Vagina (tissue), 2 donors: ENCODE data around the gene XIST. TPM values are rescaled to one million over a fixed set of nuclear protein-coding genes. Genes with fewer than 3 reads are reported as not detected.

ENCODE experiments used
- DNase-seq, 2 donors: peaks; one replicate each; pipeline ENCODE4 v3.0.0-alpha.2; 2017; ENCODE audit errors: extremely low spot score in 2 of 2
- H3K27ac ChIP-seq: fragments of 200-600 bp; sonication (generic); one replicate; pipeline ENCODE4 v1.5.1; 2019
- H3K27me3 ChIP-seq: fragments of 200-600 bp; sonication (generic); one replicate; pipeline ENCODE4 v1.5.1; 2019
- H3K36me3 ChIP-seq, 2 donors: fragments of 200-600 bp; sonication (generic); one replicate each; pipeline ENCODE4 v1.5.1; 2017 to 2019
- H3K4me1 ChIP-seq: fragments of 200-600 bp; sonication (generic); one replicate; pipeline ENCODE4 v1.5.1; 2019
- H3K4me3 ChIP-seq, 2 donors: fragments of 200-600 bp; sonication (generic); 1 replicate in 1 of 2; 2 replicates in 1 of 2; pipeline ENCODE4 v1.5.1; 2016 to 2019
- H3K9me3 ChIP-seq: fragments of 200-600 bp; sonication (generic); one replicate; pipeline ENCODE4 v1.5.1; 2019
- POLR2A ChIP-seq, 2 donors: fragments of 450-650 bp; IDR thresholded peaks; one replicate each; pipeline ENCODE4 v1.6.1; 2017; ENCODE audit warnings: antibody characterized with exemption in 2 of 2, mild to moderate bottlenecking in 2 of 2, moderate library complexity in 2 of 2
- POLR2AphosphoS5 ChIP-seq, 2 donors: sonication (generic); formaldehyde crosslinking; IDR thresholded peaks; one replicate each; pipeline ENCODE4 v1.9.0; 2017; ENCODE audit warnings: antibody characterized with exemption in 2 of 2, mild to moderate bottlenecking in 2 of 2, low read depth in 1 of 2; ENCODE audit not compliant: insufficient read depth in 1 of 2
- intact Hi-C: fragments of 100-400 bp; cut with DNase I; formaldehyde crosslinking; loops from one replicate; pipeline ENCODE4 v1.15.1; 2023
- total RNA-seq: library from RNA; depleted of rRNA; stranded (reverse); fragments of >200 nt; gene quantifications from one replicate; pipeline ENCODE4 v1.2.3, GENCODE V29; 2016
- TF ChIP-seq, protein P1 (sequence below), 3 experiments: fragments of 450-650 bp in 2 of 3; fragments of 200-600 bp in 1 of 3; sonication (generic) in 1 of 3; IDR thresholded peaks; one replicate each; pipeline ENCODE4 v1.5.1; 2017 to 2019; ENCODE audit warnings: antibody characterized with exemption in 3 of 3, mild to moderate bottlenecking in 2 of 3, moderate library complexity in 2 of 3

XIST gene
- total RNA-seq, 1 donor from 2014 or later, result 328 TPM

DNA sequence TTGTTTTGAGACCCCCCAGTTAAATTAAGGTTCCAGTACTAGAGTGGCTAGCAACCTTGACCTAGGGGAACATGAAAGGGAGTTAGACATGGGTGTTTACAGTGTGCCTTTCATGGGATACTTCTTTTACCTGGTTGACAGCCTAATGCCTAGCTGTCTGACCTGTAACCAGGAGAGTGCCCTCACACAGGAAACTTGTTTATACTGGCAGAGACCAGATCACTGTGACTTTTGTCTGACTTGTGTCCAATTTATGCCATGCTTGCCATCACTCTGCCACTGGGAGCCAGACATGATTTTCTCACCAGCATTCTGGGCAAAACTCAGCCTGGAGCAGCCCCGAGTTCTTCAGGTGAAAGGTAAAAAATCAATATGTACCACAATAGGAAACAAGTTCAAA lies 16.4 kb upstream of the XIST start:
- Histone ChIP-seq H3K36me3 (no peaks in the 10 kb centered on the region), H3K27me3 (no peaks in the 10 kb centered on the region), H3K9me3 (no peaks in the 10 kb centered on the region), H3K4me1 (no peaks in the 10 kb centered on the region), H3K27ac (no peak overlapping the region), H3K4me3 (no peak overlapping the region)
- no peak for DNase-seq
- intact Hi-C loops, result no loop called here
- TF ChIP-seq, protein P1, sequence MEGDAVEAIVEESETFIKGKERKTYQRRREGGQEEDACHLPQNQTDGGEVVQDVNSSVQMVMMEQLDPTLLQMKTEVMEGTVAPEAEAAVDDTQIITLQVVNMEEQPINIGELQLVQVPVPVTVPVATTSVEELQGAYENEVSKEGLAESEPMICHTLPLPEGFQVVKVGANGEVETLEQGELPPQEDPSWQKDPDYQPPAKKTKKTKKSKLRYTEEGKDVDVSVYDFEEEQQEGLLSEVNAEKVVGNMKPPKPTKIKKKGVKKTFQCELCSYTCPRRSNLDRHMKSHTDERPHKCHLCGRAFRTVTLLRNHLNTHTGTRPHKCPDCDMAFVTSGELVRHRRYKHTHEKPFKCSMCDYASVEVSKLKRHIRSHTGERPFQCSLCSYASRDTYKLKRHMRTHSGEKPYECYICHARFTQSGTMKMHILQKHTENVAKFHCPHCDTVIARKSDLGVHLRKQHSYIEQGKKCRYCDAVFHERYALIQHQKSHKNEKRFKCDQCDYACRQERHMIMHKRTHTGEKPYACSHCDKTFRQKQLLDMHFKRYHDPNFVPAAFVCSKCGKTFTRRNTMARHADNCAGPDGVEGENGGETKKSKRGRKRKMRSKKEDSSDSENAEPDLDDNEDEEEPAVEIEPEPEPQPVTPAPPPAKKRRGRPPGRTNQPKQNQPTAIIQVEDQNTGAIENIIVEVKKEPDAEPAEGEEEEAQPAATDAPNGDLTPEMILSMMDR (IDR thresholded peaks at IDR 0.05), result no peak
- TF ChIP-seq POLR2A (IDR thresholded peaks at IDR 0.05), result no peak
- TF ChIP-seq POLR2AphosphoS5 (IDR thresholded peaks at IDR 0.05; ENCODE audit: insufficient read depth in 1 of 2, low read depth in 1 of 2), result no peak

DNA sequence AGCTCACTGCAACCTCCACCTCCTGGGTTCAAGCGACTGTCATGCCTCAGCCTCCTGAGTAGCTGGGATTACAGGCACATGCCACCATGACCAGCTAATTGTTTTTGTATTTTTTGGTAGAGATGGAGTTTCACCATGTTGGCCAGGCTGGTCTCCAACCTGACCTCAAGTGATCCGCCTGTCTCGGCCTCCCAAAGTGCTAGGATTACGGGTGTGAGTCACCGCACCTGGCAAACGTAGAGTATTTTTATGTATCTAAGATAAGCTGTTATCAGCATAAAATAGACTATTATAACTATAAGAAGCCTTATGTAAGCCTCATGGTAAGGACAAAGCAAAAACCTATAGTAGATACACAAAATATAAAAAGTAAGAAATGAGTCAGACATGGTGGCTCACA lies 14.6 kb upstream of the XIST start:
- Histone ChIP-seq H3K4me1 (no peaks in the 10 kb centered on the region), H3K36me3 (no peaks in the 10 kb centered on the region), H3K9me3 (no peaks in the 10 kb centered on the region), H3K27me3 (no peaks in the 10 kb centered on the region), H3K4me3 (no peak overlapping the region), H3K27ac (no peak overlapping the region)
- DNase-seq, result no peak
- intact Hi-C loops, result no loop called here
- TF ChIP-seq POLR2A (IDR thresholded peaks at IDR 0.05) (no peak), POLR2AphosphoS5 (IDR thresholded peaks at IDR 0.05; ENCODE audit: insufficient read depth in 1 of 2, low read depth in 1 of 2) (no peak)
- TF ChIP-seq, protein P1 (IDR thresholded peaks at IDR 0.05), result no peak

DNA sequence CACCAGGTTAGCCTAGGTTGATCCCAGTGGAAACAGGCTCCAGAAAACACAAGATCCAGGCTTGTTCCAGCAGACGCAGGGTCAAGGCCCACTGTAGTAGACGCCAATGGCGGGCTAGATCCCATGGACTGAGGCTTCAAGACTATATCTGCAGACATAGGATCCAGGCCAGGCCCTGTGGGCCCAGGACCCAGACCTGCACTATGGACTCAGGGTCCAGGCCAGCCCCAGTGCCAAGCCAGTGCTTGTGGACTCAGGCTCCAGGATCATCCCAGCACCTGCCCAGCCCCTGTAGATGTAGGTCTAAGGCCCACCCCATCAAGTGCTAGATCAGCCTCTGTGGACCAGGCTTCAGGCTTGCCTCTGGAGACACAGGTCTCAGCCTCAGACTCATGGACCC lies 11.3 kb upstream of the XIST start:
- Histone ChIP-seq H3K27ac (no peak overlapping the region), H3K4me1 (no peaks in the 10 kb centered on the region), H3K4me3 (no peak overlapping the region), H3K9me3 (peaks cover 4% of the 10 kb centered on the region), H3K27me3 (no peaks in the 10 kb centered on the region), H3K36me3 (no peaks in the 10 kb centered on the region)
- no peak for DNase-seq
- TF ChIP-seq POLR2A (IDR thresholded peaks at IDR 0.05), result no peak
- TF ChIP-seq, protein P1 (IDR thresholded peaks at IDR 0.05), result no peak
- no peak for TF ChIP-seq POLR2AphosphoS5 (IDR thresholded peaks at IDR 0.05; ENCODE audit: insufficient read depth in 1 of 2, low read depth in 1 of 2)
- intact Hi-C loops, result loop anchor here (5.0 kb wide), 1 partner anchor 153 kb away; no protein-coding TSS in a partner anchor

DNA sequence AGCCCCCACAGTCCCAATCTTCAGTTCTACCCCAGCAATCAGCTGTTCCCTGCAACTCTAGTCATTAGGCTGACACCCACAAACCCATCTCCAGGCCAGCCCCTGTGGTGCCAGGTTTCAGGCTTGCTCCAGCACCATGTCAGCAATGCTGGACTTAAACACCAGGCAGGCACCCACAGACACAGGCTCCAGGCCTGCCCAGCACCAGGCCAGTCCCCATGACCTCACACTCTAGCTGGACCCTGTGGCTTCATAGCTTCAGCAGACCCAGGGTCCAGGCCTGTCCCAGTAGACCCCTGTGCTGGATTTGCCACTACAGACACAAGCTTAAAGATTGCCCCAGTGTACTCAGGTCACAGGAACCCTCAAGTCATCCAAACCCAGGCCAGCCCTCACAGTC lies 10.8 kb upstream of the XIST start:
- Histone ChIP-seq H3K4me3 (no peak overlapping the region), H3K27me3 (no peaks in the 10 kb centered on the region), H3K36me3 (no peaks in the 10 kb centered on the region), H3K4me1 (no peaks in the 10 kb centered on the region), H3K27ac (no peak overlapping the region), H3K9me3 (peaks cover 4% of the 10 kb centered on the region)
- intact Hi-C loops, result loop anchor here (5.0 kb wide), 1 partner anchor 154 kb away; no protein-coding TSS in a partner anchor
- TF ChIP-seq, protein P1 (IDR thresholded peaks at IDR 0.05), result no peak
- no peak for TF ChIP-seq POLR2AphosphoS5 (IDR thresholded peaks at IDR 0.05; ENCODE audit: insufficient read depth in 1 of 2, low read depth in 1 of 2)
- no peak for TF ChIP-seq POLR2A (IDR thresholded peaks at IDR 0.05)
- DNase-seq, result no peak

DNA sequence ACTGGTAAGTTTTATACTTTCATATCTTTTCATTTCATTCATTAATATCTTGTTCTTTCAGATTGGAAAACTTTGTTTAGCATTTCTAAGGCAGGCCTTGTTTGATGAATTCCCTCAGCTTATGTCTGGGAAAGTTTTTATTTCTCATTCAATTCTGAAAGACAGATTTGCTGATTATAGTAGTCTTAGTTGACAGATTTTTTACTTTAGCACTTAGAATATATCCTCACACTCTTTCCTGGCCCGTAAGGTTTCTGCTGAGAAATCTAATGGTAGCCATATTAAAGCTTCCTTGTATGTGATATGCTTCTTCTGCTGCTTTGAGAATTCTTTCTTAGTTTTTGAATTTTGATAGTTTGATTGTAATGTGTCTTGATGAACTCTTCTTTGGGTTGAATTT lies 7.1 kb upstream of the XIST start:
- no peak overlapping the region for H3K27ac ChIP-seq
- TF ChIP-seq POLR2AphosphoS5 (IDR thresholded peaks at IDR 0.05; ENCODE audit: insufficient read depth in 1 of 2, low read depth in 1 of 2), result no peak
- no peak for TF ChIP-seq POLR2A (IDR thresholded peaks at IDR 0.05)
- TF ChIP-seq, protein P1 (IDR thresholded peaks at IDR 0.05), result no peak
- H3K36me3 ChIP-seq, result no peaks in the 10 kb centered on the region
- H3K4me3 ChIP-seq, result no peak overlapping the region
- H3K4me1 ChIP-seq, result no peaks in the 10 kb centered on the region
- DNase-seq, result no peak
- no peaks in the 10 kb centered on the region for H3K27me3 ChIP-seq
- intact Hi-C loops, result loop anchor here (5.0 to 10.0 kb wide), 3 partner anchors 158 to 485 kb away; no protein-coding TSS in a partner anchor
- peaks cover 4% of the 10 kb centered on the region for H3K9me3 ChIP-seq
